Measurements from ENCODE around the gene CTR9. TPM values are rescaled to one million over a fixed set of nuclear protein-coding genes. Genes with fewer than 3 reads are reported as not detected.

CTR9 gene
- total and polyA plus RNA-seq, 3 donors from 2014 or later, result 47.3 to 50.9 (median 48.6) TPM

GRCh38 chr11:10715571-10715970, 35.5 kb upstream of the CTR9 start:
- peaks cover 12% of the 10 kb centered on the region for H3K4me1 ChIP-seq
- H3K36me3 ChIP-seq (ENCODE audit: low read depth, missing control alignments), result no peaks in the 10 kb centered on the region
- H3K9me3 ChIP-seq, result no peaks in the 10 kb centered on the region
- H3K27me3 ChIP-seq, result no peaks in the 10 kb centered on the region
- H3K27ac ChIP-seq, result peak overlapping the region in 1 of 2 donors; percentile 26
- DNase-seq, result no peak
- TF ChIP-seq CTCF (IDR thresholded peaks at IDR 0.05) (no peak), POLR2A (IDR thresholded peaks at IDR 0.05) (no peak)
- no peak overlapping the region for H3K4me3 ChIP-seq
- 57 to 61% methylated on average over 4 of the region's 4 CpGs for WGBS, 2 donors
- intact Hi-C loops (cut with DNase I; ENCODE audit: low total_unique reads), result no loop called here

GRCh38 chr11:10716122-10716521, 34.9 kb upstream of the CTR9 start:
- peaks cover 12% of the 10 kb centered on the region for H3K4me1 ChIP-seq
- no peak for DNase-seq
- H3K36me3 ChIP-seq (ENCODE audit: low read depth, missing control alignments), result no peaks in the 10 kb centered on the region
- H3K9me3 ChIP-seq, result no peaks in the 10 kb centered on the region
- no peak overlapping the region for H3K27ac ChIP-seq
- 54 to 63% methylated on average over 3 of the region's 3 CpGs for WGBS, 2 donors
- H3K4me3 ChIP-seq, result no peak overlapping the region
- H3K27me3 ChIP-seq, result no peaks in the 10 kb centered on the region
- TF ChIP-seq CTCF (IDR thresholded peaks at IDR 0.05) (no peak), POLR2A (IDR thresholded peaks at IDR 0.05) (no peak)
- intact Hi-C loops (cut with DNase I; ENCODE audit: low total_unique reads), result no loop called here

GRCh38 chr11:10716543-10717259, 34.3 kb upstream of the CTR9 start:
- Histone ChIP-seq H3K27ac (no peak overlapping the region), H3K27me3 (no peaks in the 10 kb centered on the region)
- WGBS, 2 donors, result 81 to 91% methylated on average over 9 of the region's 9 CpGs

GRCh38 chr11:10719616-10720015, 31.4 kb upstream of the CTR9 start:
- 81 to 82% methylated on average over 2 of the region's 2 CpGs for WGBS, 2 donors
- no peak for TF ChIP-seq POLR2A (IDR thresholded peaks at IDR 0.05)
- TF ChIP-seq CTCF (IDR thresholded peaks at IDR 0.05), result no peak
- H3K4me3 ChIP-seq, result no peak overlapping the region
- no peaks in the 10 kb centered on the region for H3K36me3 ChIP-seq (ENCODE audit: low read depth, missing control alignments)
- DNase-seq, result no peak
- H3K27ac ChIP-seq, result no peak overlapping the region
- peaks cover 8% of the 10 kb centered on the region for H3K4me1 ChIP-seq
- H3K27me3 ChIP-seq, result no peaks in the 10 kb centered on the region
- intact Hi-C loops (cut with DNase I; ENCODE audit: low total_unique reads), result no loop called here
- H3K9me3 ChIP-seq, result no peaks in the 10 kb centered on the region

More at GRCh38 chr11:10716543-10717259, 34.3 kb upstream of the CTR9 start:
- Histone ChIP-seq H3K4me3 (no peak overlapping the region), H3K36me3 (ENCODE audit: low read depth, missing control alignments) (no peaks in the 10 kb centered on the region), H3K9me3 (no peaks in the 10 kb centered on the region), H3K4me1 (peaks cover 12% of the 10 kb centered on the region)
- TF ChIP-seq POLR2A (IDR thresholded peaks at IDR 0.05) (no peak), CTCF (IDR thresholded peaks at IDR 0.05) (no peak)
- intact Hi-C loops (cut with DNase I; ENCODE audit: low total_unique reads), result no loop called here
- DNase-seq, result no peak

GRCh38 chr11:10720881-10721376, 30.1 kb upstream of the CTR9 start:
- no peak for TF ChIP-seq POLR2A (IDR thresholded peaks at IDR 0.05)
- 90 to 97% methylated on average over 2 of the region's 2 CpGs for WGBS, 2 donors
- no peak overlapping the region for H3K27ac ChIP-seq
- H3K27me3 ChIP-seq, result no peaks in the 10 kb centered on the region
- intact Hi-C loops (cut with DNase I; ENCODE audit: low total_unique reads), result no loop called here
- H3K9me3 ChIP-seq, result no peaks in the 10 kb centered on the region
- no peaks in the 10 kb centered on the region for H3K36me3 ChIP-seq (ENCODE audit: low read depth, missing control alignments)
- no peak for DNase-seq
- H3K4me1 ChIP-seq, result peaks cover 3% of the 10 kb centered on the region
- H3K4me3 ChIP-seq, result no peak overlapping the region
